Bronchial epithelial cell (primary cell): ENCODE measurements around the gene FHOD3. TPM values are rescaled to one million over a fixed set of nuclear protein-coding genes. Genes with fewer than 3 reads are reported as not detected.

Source experiments
- DNase-seq: peaks from one replicate; pipeline ENCODE4 v3.0.0-alpha.2; 2010; ENCODE audit warnings: low read depth
- FAIRE-seq: peaks from 2 replicates; lab custom pipeline; 2011; peaks lifted over from hg19 to GRCh38; lab: Jason Lieb, UNC
- H3K27me3 ChIP-seq: 2 replicates; pipeline ENCODE4 v1.5.1; 2011; ENCODE audit warnings: low read length; ENCODE audit not compliant: control insufficient read depth, insufficient read depth
- H3K36me3 ChIP-seq: 2 replicates; pipeline ENCODE4 v1.5.1; 2011; ENCODE audit warnings: low read length; ENCODE audit not compliant: control insufficient read depth, insufficient read depth
- H3K4me3 ChIP-seq: 2 replicates; pipeline ENCODE4 v1.5.1; 2011; ENCODE audit warnings: mild to moderate bottlenecking, low read depth, low read length, control low read depth
- total RNA-seq: library from RNA; depleted of rRNA; stranded (reverse); fragments of >200 nt; gene quantifications from 2 replicates; pipeline ENCODE4 v1.2.1, GENCODE V29; 2014
- TF ChIP-seq, protein P1 (sequence below): IDR thresholded peaks from 2 replicates; pipeline ENCODE4 v1.5.1; 2011; ENCODE audit warnings: mild to moderate bottlenecking, moderate library complexity, low read length, control low read depth, inconsistent platforms; ENCODE audit not compliant: insufficient read depth, severe bottlenecking

FHOD3 gene
- total RNA-seq, 1 donor from 2014 or later: 15.8 TPM

DNA sequence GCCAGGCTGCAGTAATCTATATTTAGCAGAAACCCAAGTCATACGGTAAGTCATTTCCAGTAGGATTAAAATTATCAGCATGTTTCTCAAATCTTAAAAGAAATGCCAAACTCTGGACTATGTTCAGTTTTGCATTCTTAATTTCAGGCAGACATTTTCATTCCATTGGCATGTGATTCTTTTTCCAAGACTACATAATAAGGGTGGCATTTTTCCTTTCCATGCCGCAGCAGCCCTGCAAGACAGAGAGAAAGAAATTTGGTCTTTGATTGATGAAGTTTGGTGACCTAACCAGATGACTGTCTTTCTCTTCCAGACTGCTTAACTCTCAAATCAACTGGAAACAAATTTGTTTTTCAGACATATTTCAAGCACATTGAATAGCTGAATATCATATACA is 118.1 kb downstream of the FHOD3 start:
- TF ChIP-seq, protein P1, sequence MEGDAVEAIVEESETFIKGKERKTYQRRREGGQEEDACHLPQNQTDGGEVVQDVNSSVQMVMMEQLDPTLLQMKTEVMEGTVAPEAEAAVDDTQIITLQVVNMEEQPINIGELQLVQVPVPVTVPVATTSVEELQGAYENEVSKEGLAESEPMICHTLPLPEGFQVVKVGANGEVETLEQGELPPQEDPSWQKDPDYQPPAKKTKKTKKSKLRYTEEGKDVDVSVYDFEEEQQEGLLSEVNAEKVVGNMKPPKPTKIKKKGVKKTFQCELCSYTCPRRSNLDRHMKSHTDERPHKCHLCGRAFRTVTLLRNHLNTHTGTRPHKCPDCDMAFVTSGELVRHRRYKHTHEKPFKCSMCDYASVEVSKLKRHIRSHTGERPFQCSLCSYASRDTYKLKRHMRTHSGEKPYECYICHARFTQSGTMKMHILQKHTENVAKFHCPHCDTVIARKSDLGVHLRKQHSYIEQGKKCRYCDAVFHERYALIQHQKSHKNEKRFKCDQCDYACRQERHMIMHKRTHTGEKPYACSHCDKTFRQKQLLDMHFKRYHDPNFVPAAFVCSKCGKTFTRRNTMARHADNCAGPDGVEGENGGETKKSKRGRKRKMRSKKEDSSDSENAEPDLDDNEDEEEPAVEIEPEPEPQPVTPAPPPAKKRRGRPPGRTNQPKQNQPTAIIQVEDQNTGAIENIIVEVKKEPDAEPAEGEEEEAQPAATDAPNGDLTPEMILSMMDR: no peak
- Histone ChIP-seq H3K27me3 (no peaks in the 10 kb centered on the region), H3K36me3 (no peaks in the 10 kb centered on the region), H3K4me3 (no peak overlapping the region)
- no peak for DNase-seq
- FAIRE-seq: no peak

DNA sequence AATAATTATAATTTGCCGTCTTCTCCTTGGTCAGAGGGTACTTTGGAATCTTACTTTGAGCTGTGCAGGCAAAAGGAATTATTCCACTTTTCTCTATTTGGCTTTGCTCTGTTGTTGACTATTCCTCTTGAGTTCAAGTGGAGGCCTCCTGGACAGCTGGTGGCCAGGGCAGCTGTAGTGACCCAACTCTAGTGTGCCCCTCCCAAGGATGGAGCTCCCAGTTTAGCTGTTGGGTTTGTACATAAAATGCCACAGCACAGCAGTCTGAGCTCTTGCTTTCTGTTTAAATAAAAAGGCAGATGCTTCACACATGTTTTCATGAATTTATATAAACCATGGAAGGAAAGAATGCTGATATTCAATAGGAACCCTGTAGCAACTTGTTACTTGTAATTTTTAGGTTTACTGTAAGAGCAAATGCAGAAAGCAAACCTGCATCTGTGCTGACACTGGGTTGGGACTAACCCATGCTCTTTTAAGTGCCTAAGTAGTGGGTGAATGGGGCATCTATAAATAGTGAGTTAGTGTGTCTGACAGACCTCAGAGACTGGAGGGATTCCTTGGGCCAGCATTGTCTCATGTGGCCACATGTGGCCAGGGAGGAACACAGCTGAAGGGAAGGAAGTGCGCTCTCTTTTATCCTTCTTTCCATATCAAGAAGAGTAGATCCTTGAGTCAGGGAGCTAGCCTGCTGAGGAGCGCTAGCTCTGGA is 121.8 kb downstream of the FHOD3 start:
- FAIRE-seq: no peak
- no peak for DNase-seq
- TF ChIP-seq, protein P1: no peak
- Histone ChIP-seq H3K27me3 (no peaks in the 10 kb centered on the region), H3K4me3 (no peak overlapping the region), H3K36me3 (no peaks in the 10 kb centered on the region)

DNA sequence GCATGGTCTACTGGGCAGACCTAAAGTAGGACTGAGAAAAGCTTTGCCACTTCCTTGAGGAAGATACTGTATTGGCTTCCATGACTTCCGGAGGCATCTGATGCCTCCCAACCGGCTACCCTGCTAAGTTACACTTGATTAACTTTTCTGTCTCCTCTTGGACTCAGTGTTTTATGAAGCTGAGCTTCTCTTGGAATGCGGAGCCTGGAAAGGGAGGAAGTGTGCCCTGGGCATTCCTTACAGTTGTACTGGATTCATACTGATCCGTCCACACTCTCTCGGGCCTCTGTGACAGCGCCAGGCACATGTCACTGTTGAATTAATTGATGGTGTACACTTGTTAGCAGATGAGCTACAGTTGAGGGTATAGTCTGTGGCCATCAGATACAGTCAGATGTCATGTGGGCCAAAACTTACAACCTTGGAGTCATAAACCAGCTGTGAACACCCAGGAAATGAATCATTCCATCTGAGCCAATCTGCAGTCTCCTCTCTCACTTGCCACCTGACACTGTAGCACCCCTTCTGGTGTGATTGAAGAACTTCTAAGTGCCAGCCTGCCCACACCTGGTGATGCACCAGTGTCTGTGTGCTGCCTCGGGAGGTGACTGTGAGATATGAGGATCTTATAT is 122.5 kb downstream of the FHOD3 start:
- FAIRE-seq (peak; percentile 91), DNase-seq (peak; percentile 88)
- Histone ChIP-seq H3K36me3 (no peaks in the 10 kb centered on the region), H3K4me3 (no peak overlapping the region), H3K27me3 (no peaks in the 10 kb centered on the region)
- TF ChIP-seq, protein P1: peak; percentile 49

DNA sequence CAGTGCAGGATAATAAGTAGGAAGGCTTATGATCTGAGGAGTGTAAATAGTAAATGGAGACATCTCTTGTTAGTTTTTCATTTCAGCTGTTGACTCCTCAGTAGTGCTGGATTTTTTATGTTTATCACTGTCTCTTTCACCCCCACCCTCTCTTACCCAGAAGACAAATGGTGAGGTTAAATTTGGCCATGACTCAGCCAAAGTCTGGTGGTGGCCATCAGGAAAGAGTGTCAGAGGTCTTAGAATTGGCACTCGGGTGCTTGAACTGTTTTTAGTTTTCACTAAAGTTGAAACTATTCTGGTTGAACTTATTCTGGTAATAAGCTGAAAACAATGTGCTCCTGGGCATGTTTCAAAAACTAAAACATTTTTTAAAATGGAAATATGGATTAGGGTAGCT is 123.3 kb downstream of the FHOD3 start:
- TF ChIP-seq, protein P1: no peak
- DNase-seq: no peak
- FAIRE-seq: no peak
- Histone ChIP-seq H3K36me3 (no peaks in the 10 kb centered on the region), H3K4me3 (no peak overlapping the region), H3K27me3 (no peaks in the 10 kb centered on the region)

DNA sequence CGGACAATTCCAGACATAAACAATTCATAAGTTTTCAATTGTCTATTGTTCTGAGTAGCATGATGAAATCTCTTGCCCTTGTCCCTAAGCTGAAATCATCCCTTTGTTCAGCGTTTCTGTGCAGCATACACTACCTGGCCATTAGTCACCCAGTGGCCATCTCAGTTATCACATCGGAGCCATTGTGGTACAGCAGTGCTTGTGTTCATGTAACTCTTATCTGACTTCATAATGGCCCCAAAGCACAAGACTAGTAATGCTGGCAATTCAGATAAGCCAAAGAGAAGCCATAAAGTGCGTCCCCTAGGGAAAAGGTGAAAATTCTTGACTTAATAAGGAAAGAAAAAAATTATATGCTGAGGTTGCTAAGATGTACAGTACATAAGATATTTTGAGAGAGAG is 127.2 kb downstream of the FHOD3 start:
- Histone ChIP-seq H3K36me3 (no peaks in the 10 kb centered on the region), H3K4me3 (no peak overlapping the region), H3K27me3 (no peaks in the 10 kb centered on the region)
- no peak for FAIRE-seq
- no peak for DNase-seq
- TF ChIP-seq, protein P1: no peak

DNA sequence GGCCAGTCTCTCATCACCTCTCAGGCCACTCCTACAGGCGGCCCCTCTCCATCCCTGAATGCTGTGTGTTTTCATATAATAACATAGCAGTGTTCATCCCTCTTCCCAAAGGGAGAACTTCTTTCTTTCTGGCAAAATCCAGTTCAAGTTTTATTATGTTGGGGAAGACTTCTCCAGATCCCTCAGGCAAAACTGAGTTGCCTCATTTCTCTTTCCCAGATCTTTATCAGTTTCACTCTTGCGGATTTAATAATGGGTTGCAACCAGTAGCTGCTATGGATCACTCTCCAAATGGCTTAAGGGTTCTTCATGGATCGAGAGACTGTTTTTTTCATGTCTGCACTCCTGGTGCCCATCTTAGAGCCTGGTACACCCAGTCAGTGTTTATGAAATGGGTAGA is 129.9 kb downstream of the FHOD3 start:
- Histone ChIP-seq H3K4me3 (no peak overlapping the region), H3K27me3 (no peaks in the 10 kb centered on the region), H3K36me3 (no peaks in the 10 kb centered on the region)
- FAIRE-seq (no peak), DNase-seq (no peak)
- TF ChIP-seq, protein P1: no peak
